ENCODE results near the gene TOP3B.

GRCh38 chr22:22020425-22020852, 37.9 kb upstream of the TOP3B start:
- TF ChIP-seq TEAD4 (IDR thresholded peaks at IDR 0.05) (no peak), CEBPB (IDR thresholded peaks at IDR 0.05) (no peak), RAD21 (IDR thresholded peaks at IDR 0.05; ENCODE audit: low read depth) (no peak), YY1 (IDR thresholded peaks at IDR 0.05; ENCODE audit: low read depth) (no peak), EP300 (IDR thresholded peaks at IDR 0.05; ENCODE audit: borderline replicate concordance) (no peak), EGR1 (IDR thresholded peaks at IDR 0.05) (no peak), MAX (IDR thresholded peaks at IDR 0.05) (no peak), NFIC (IDR thresholded peaks at IDR 0.05) (no peak)
- TF ChIP-seq, protein P1, sequence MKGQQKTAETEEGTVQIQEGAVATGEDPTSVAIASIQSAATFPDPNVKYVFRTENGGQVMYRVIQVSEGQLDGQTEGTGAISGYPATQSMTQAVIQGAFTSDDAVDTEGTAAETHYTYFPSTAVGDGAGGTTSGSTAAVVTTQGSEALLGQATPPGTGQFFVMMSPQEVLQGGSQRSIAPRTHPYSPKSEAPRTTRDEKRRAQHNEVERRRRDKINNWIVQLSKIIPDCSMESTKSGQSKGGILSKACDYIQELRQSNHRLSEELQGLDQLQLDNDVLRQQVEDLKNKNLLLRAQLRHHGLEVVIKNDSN (IDR thresholded peaks at IDR 0.05), result no peak

Data from Ishikawa (cell line).